Measurements from ENCODE around the gene RXRB. TPM values are rescaled to one million over a fixed set of nuclear protein-coding genes. Genes with fewer than 3 reads are reported as not detected.
A peak's percentile ranks its signal among the peaks of the same experiment; 100 is the strongest.

RXRB gene
- 45.8 and 61.0 TPM in 2 replicates for polyA plus RNA-seq (2012; rRNA removed)
- polyA plus RNA-seq (2012; cell fraction: cytosol; rRNA removed), result 17.8 and 27.5 TPM in 2 replicates
- polyA plus RNA-seq (2012; cell fraction: nucleus; rRNA removed), result 154 and 237 TPM in 2 replicates

DNA sequence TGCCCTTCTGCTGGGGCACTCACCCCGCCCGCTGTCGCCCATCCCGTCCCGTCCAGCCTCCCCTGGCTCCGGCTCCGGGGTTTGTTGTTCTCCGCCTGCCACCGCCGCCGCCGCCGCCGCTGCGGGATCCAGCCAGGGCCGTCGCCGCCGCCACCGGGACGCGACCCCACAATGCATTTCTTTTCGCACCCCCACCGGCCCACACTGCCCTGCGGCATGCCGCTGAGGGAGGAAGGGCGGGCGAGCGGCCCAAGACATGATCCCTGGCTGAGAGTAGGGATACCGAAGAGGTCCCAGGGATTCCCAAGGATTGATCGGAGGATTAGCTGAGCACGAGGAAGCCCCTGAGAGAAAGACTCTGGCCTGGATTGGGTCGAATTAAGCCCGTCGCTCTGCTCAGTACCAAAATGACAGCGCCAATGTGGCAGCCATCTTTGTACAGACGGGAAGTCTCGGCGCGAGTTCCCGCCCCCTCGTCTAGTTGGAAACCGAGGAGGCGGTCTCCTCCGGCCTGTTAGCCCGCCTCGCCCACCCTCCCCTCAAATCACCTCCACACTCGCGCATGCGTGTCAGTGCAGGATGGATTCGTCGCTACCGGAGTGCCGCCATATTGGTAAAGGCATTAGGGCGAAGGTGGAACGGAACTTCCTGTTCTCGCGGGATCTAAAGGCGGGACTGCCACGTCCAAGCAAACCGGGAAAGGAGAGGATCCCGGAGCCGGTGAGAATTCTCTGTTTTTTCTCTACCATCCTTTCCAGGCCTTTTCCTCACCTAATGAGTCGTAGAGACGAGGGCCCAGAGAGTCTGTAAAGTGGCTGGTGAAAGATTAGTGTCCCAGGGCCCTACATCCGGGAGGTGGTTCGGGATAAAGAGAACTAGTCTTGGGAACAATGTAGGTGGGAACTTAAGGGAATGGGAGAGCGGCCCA is at the start of gene RXRB, which contains the start of gene SLC39A7:
RXRB (minus strand) TSS at position 447 of the 928 bp plus-strand sequence; CDS start at position 258, 189 bp downstream.
SLC39A7 (plus strand) TSS at position 649 of the 928 bp plus-strand sequence. CDS start 379 bp downstream, outside the sequence.
- no peaks in the 10 kb centered on the region for H3K9me2 ChIP-seq
- WGBS (ENCODE audit: low lambda C conversion rate), result under 1% methylated on average over 42 of the region's 68 CpGs
- peaks cover 26% of the 10 kb centered on the region for H4K20me1 ChIP-seq (ENCODE audit: insufficient read depth)
- H3K4me3 ChIP-seq (ENCODE audit: low read depth in 2 of 2, low read length in 1 of 2), result peak within 1 kb of the TSS; percentile 82 to 97
- peak within 1 kb of the TSS; percentile 98 for H3K4me2 ChIP-seq
- peaks cover 14% of the 10 kb centered on the region for H3F3A ChIP-seq (replicated peaks; ENCODE audit: insufficient read depth)
- peak; percentile 96 for DNase-seq
- POLR2A ChIA-PET, result interaction anchor here (1.2 kb wide), 1 partner anchor 8 kb away, joined by 3 read pairs; the partner anchor contains the start of gene RING1
- no peak for TF ChIP-seq NFIC (IDR thresholded peaks at IDR 0.05; ENCODE audit: borderline replicate concordance)
- peak; percentile 85; the same call in 1 of the 2 replicates for TF ChIP-seq SIN3A (IDR thresholded peaks at IDR 0.05; ENCODE audit: borderline replicate concordance, low read depth, low read length)
- peak; percentile 23; the same call in 1 of the 2 replicates for TF ChIP-seq TEAD4 (IDR thresholded peaks at IDR 0.05; ENCODE audit: borderline replicate concordance, insufficient read depth)
- TF ChIP-seq GABPA (IDR thresholded peaks at IDR 0.05; ENCODE audit: low read depth), result peak; percentile 79
- TF ChIP-seq, protein P1, sequence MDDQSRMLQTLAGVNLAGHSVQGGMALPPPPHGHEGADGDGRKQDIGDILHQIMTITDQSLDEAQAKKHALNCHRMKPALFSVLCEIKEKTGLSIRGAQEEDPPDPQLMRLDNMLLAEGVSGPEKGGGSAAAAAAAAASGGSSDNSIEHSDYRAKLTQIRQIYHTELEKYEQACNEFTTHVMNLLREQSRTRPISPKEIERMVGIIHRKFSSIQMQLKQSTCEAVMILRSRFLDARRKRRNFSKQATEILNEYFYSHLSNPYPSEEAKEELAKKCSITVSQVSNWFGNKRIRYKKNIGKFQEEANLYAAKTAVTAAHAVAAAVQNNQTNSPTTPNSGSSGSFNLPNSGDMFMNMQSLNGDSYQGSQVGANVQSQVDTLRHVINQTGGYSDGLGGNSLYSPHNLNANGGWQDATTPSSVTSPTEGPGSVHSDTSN (IDR thresholded peaks at IDR 0.05), result no peak
- peak; percentile 97 for TF ChIP-seq NRF1 (IDR thresholded peaks at IDR 0.05; ENCODE audit: low read depth, low read length)
- TF ChIP-seq, protein P2, sequence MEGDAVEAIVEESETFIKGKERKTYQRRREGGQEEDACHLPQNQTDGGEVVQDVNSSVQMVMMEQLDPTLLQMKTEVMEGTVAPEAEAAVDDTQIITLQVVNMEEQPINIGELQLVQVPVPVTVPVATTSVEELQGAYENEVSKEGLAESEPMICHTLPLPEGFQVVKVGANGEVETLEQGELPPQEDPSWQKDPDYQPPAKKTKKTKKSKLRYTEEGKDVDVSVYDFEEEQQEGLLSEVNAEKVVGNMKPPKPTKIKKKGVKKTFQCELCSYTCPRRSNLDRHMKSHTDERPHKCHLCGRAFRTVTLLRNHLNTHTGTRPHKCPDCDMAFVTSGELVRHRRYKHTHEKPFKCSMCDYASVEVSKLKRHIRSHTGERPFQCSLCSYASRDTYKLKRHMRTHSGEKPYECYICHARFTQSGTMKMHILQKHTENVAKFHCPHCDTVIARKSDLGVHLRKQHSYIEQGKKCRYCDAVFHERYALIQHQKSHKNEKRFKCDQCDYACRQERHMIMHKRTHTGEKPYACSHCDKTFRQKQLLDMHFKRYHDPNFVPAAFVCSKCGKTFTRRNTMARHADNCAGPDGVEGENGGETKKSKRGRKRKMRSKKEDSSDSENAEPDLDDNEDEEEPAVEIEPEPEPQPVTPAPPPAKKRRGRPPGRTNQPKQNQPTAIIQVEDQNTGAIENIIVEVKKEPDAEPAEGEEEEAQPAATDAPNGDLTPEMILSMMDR (IDR thresholded peaks at IDR 0.05), result no peak
- TF ChIP-seq MXI1 (IDR thresholded peaks at IDR 0.05; ENCODE audit: low read depth, low read length), result peak; percentile 40; the same call in 1 of the 2 replicates
- no peak for TF ChIP-seq MEF2A (IDR thresholded peaks at IDR 0.05; ENCODE audit: borderline replicate concordance, low read depth)
- TF ChIP-seq ELF1 (IDR thresholded peaks at IDR 0.05), result peak; percentile 80
- TF ChIP-seq, protein P3, sequence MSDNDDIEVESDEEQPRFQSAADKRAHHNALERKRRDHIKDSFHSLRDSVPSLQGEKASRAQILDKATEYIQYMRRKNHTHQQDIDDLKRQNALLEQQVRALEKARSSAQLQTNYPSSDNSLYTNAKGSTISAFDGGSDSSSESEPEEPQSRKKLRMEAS (IDR thresholded peaks at IDR 0.05; ENCODE audit: low read depth), result peak; percentile 64; the same call in 1 of the 2 replicates
- TF ChIP-seq EZH2phosphoT487 (IDR thresholded peaks at IDR 0.05; ENCODE audit: borderline replicate concordance, low read depth), result no peak
- TF ChIP-seq CHD2 (IDR thresholded peaks at IDR 0.05; ENCODE audit: low read length, partially characterized antibody), result peak; percentile 99
- TF ChIP-seq, protein P4, sequence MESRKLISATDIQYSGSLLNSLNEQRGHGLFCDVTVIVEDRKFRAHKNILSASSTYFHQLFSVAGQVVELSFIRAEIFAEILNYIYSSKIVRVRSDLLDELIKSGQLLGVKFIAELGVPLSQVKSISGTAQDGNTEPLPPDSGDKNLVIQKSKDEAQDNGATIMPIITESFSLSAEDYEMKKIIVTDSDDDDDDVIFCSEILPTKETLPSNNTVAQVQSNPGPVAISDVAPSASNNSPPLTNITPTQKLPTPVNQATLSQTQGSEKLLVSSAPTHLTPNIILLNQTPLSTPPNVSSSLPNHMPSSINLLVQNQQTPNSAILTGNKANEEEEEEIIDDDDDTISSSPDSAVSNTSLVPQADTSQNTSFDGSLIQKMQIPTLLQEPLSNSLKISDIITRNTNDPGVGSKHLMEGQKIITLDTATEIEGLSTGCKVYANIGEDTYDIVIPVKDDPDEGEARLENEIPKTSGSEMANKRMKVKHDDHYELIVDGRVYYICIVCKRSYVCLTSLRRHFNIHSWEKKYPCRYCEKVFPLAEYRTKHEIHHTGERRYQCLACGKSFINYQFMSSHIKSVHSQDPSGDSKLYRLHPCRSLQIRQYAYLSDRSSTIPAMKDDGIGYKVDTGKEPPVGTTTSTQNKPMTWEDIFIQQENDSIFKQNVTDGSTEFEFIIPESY (IDR thresholded peaks at IDR 0.05; ENCODE audit: borderline replicate concordance, low read depth), result peak; percentile 99
- TF ChIP-seq TAF1 (IDR thresholded peaks at IDR 0.05; ENCODE audit: borderline replicate concordance, low read depth, low read length), result peak; percentile 75
- peak; percentile 91 for TF ChIP-seq POLR2AphosphoS5 (IDR thresholded peaks at IDR 0.05; ENCODE audit: low read depth, low read length)
- peak; percentile 99 for TF ChIP-seq YY1 (IDR thresholded peaks at IDR 0.05; ENCODE audit: low read depth)
- TF ChIP-seq RAD21 (IDR thresholded peaks at IDR 0.05; ENCODE audit: low read length), result no peak
- H3K79me2 ChIP-seq (ENCODE audit: insufficient read depth), result peaks cover 64% of the 10 kb centered on the region
- peaks cover 17 to 41% of the 10 kb centered on the region in 2 experiments; a peak in 3 of 4 replicates for H3K4me1 ChIP-seq (ENCODE audit: control insufficient read depth in 1 of 2, insufficient read depth in 2 of 2, low read depth in 1 of 2, low read length in 1 of 2)
- no peaks in the 10 kb centered on the region for H3K27me3 ChIP-seq (ENCODE audit: insufficient read depth)
- H3K9me3 ChIP-seq, result no peaks in the 10 kb centered on the region
- H3K27ac ChIP-seq (ENCODE audit: low read depth in 2 of 2, low read length in 1 of 2), result peak within 1 kb of the TSS; percentile 97 to 99
- CTCF ChIA-PET, result interaction anchor here (3.7 kb wide), 1 partner anchor 8 kb away, joined by 27 read pairs; the partner anchor contains the start of gene RING1
- peaks cover 28 to 44% of the 10 kb centered on the region in 2 experiments for H3K36me3 ChIP-seq (replicated peaks in 1 of 2; ENCODE audit: control insufficient read depth in 1 of 2, insufficient read depth in 2 of 2, low read length in 1 of 2)
- peak within 1 kb of the TSS; percentile 87 for H2AFZ ChIP-seq (ENCODE audit: low read depth)
- peak within 1 kb of the TSS; percentile 96 for H3K9ac ChIP-seq

Measured in SK-N-SH (cell line).